H1 (cell line): ENCODE measurements around the gene TOMM6. TPM values are rescaled to one million over a fixed set of nuclear protein-coding genes. Genes with fewer than 3 reads are reported as not detected.

Experiments used
- CTCF ChIA-PET: fragments of 300-600 bp; sonication (Branson Sonifier 250); formaldehyde crosslinking; loops from one replicate; lab custom pipeline; 2021; ENCODE audit not compliant: partially characterized antibody; lab: Charles Lee
- POLR2A ChIA-PET: fragments of 300-600 bp; sonication (Branson Sonifier 250); formaldehyde crosslinking; loops from one replicate; lab custom pipeline; 2021; ENCODE audit warnings: inconsistent platforms; ENCODE audit not compliant: partially characterized antibody; lab: Charles Lee
- DNase-seq, 2 experiments: peaks; one replicate each; pipeline versions ENCODE4 v3.0.0 to v3.0.0-alpha.2; 2010 to 2022; ENCODE audit warnings: low spot score in 2 of 2, low read depth in 1 of 2, mixed read lengths in 1 of 2
- FAIRE-seq: peaks from 2 replicates; lab custom pipeline; 2011; peaks lifted over from hg19 to GRCh38; lab: Jason Lieb, UNC
- H2AFZ ChIP-seq: 2 replicates; pipeline ENCODE4 v1.8.1; 2012; ENCODE audit warnings: low read length, inconsistent platforms
- H2AK5ac ChIP-seq: 2 replicates; pipeline ENCODE4 v1.6.1; 2013; ENCODE audit warnings: low read depth, low read length
- H2BK120ac ChIP-seq: replicated peaks from 2 replicates; pipeline ENCODE3; 2013; ENCODE audit warnings: low read depth, low read length, inconsistent platforms
- H2BK12ac ChIP-seq: 2 replicates; pipeline ENCODE4 v1.6.1; 2013; ENCODE audit warnings: low read depth, low read length
- H2BK15ac ChIP-seq: 2 replicates; pipeline ENCODE4 v1.6.1; 2013; ENCODE audit warnings: low read length
- H2BK20ac ChIP-seq: 2 replicates; pipeline ENCODE4 v1.6.1; 2013; ENCODE audit warnings: low read length
- H2BK5ac ChIP-seq: 2 replicates; pipeline ENCODE4 v1.6.1; 2013; ENCODE audit warnings: low read depth, low read length
- H3K14ac ChIP-seq: 2 replicates; pipeline ENCODE4 v1.6.1; 2013; ENCODE audit warnings: inconsistent platforms; ENCODE audit not compliant: insufficient read length
- H3K18ac ChIP-seq: 2 replicates; pipeline ENCODE4 v1.6.1; 2013; ENCODE audit warnings: low read length; ENCODE audit errors: extremely low read depth
- H3K23ac ChIP-seq: 2 replicates; pipeline ENCODE4 v1.6.1; 2013; ENCODE audit warnings: inconsistent platforms; ENCODE audit not compliant: insufficient read length
- H3K23me2 ChIP-seq: 2 replicates; pipeline ENCODE4 v1.6.1; 2013; ENCODE audit warnings: low read depth, low read length
- H3K27ac ChIP-seq: 2 replicates; pipeline ENCODE4 v1.6.1; 2011; ENCODE audit warnings: low read depth, low read length, inconsistent platforms
- H3K27me3 ChIP-seq, 4 experiments: replicated peaks in 1 of 4; 1 replicate in 1 of 4; 2 replicates in 3 of 4; pipeline versions ENCODE4 v1.6.1 to v1.8.1; 2011 to 2013; ENCODE audit warnings: low read length in 3 of 4, mild to moderate bottlenecking in 3 of 4, inconsistent platforms in 2 of 4, mixed read lengths in 2 of 4, moderate library complexity in 1 of 4; ENCODE audit not compliant: control insufficient read depth in 3 of 4, insufficient read depth in 3 of 4; ENCODE audit errors: extremely low read depth in 1 of 4
- H3K36me3 ChIP-seq, 4 experiments: 2 replicates each; pipeline versions ENCODE4 v1.6.1 to v1.8.1; 2011 to 2013; ENCODE audit warnings: mild to moderate bottlenecking in 4 of 4, low read length in 3 of 4, moderate library complexity in 2 of 4, control low read depth in 1 of 4, inconsistent platforms in 1 of 4; ENCODE audit not compliant: insufficient read depth in 4 of 4, control insufficient read depth in 2 of 4
- H3K4ac ChIP-seq: replicated peaks from 2 replicates; pipeline ENCODE3; 2013; ENCODE audit warnings: low read length, low read depth, mixed read lengths, inconsistent platforms; ENCODE audit not compliant: insufficient read length
- H3K4me1 ChIP-seq, 4 experiments: replicated peaks in 1 of 4; 1 replicate in 1 of 4; 2 replicates in 3 of 4; pipeline versions ENCODE4 v1.6.1 to v1.8.1; 2011 to 2013; ENCODE audit warnings: low read length in 3 of 4, inconsistent platforms in 2 of 4, mixed read lengths in 1 of 4; ENCODE audit not compliant: insufficient read depth in 4 of 4, control insufficient read depth in 3 of 4
- H3K4me2 ChIP-seq, 2 experiments: 2 replicates each; pipeline versions ENCODE4 v1.6.1 to v1.8.1; 2011 to 2013; ENCODE audit warnings: low read depth in 2 of 2, low read length in 2 of 2, control low read depth in 1 of 2, inconsistent platforms in 1 of 2, mild to moderate bottlenecking in 1 of 2; ENCODE audit not compliant: insufficient read depth in 1 of 2
- H3K4me3 ChIP-seq, 4 experiments: fragments of 200-600, 300-600 bp in 1 of 4; sonication (generic), shearing (Covaris generic), sonication (Bioruptor Twin) in 1 of 4; 2 replicates each; pipeline versions ENCODE4 v1.5.1 to v1.8.1; 2011 to 2016; ENCODE audit warnings: low read length in 4 of 4, low read depth in 3 of 4, control low read depth in 2 of 4, inconsistent platforms in 2 of 4, mild to moderate bottlenecking in 2 of 4, mixed read lengths in 1 of 4, moderate library complexity in 1 of 4; ENCODE audit not compliant: insufficient read depth in 2 of 4; ENCODE audit errors: extremely low read depth in 1 of 4
- H3K56ac ChIP-seq: replicated peaks from 2 replicates; pipeline ENCODE3; 2013; ENCODE audit warnings: low read depth, mild to moderate bottlenecking, mixed read lengths, low read length, inconsistent platforms; ENCODE audit not compliant: insufficient read length
- H3K79me1 ChIP-seq: 2 replicates; pipeline ENCODE4 v1.6.1; 2013; ENCODE audit warnings: low read depth, low read length, control low read depth
- H3K79me2 ChIP-seq, 2 experiments: 2 replicates each; pipeline versions ENCODE4 v1.6.1 to v1.8.1; 2012 to 2013; ENCODE audit warnings: low read length in 2 of 2, mild to moderate bottlenecking in 2 of 2, inconsistent platforms in 1 of 2; ENCODE audit not compliant: insufficient read depth in 2 of 2, control insufficient read depth in 1 of 2
- H3K9ac ChIP-seq, 4 experiments: replicated peaks in 1 of 4; 1 replicate in 1 of 4; 2 replicates in 3 of 4; pipeline versions ENCODE4 v1.6.1 to v1.8.1; 2011 to 2013; ENCODE audit warnings: low read depth in 3 of 4, low read length in 3 of 4, control low read depth in 2 of 4, mild to moderate bottlenecking in 2 of 4, moderate library complexity in 2 of 4, inconsistent platforms in 1 of 4; ENCODE audit errors: extremely low read depth in 1 of 4
- H3K9me3 ChIP-seq, 2 experiments: 2 replicates each; pipeline versions ENCODE4 v1.6.1 to v1.8.1; 2012 to 2013; ENCODE audit warnings: mild to moderate bottlenecking in 2 of 2, moderate library complexity in 2 of 2, control low read depth in 1 of 2, inconsistent platforms in 1 of 2, low read depth in 1 of 2, low read length in 1 of 2, mixed read lengths in 1 of 2; ENCODE audit not compliant: insufficient read depth in 2 of 2
- H4K20me1 ChIP-seq, 2 experiments: replicated peaks in 1 of 2; 2 replicates each; pipeline versions ENCODE3 to v1.8.1; 2011 to 2013; ENCODE audit warnings: inconsistent platforms in 2 of 2, low read length in 2 of 2, mild to moderate bottlenecking in 1 of 2; ENCODE audit not compliant: insufficient read depth in 2 of 2, control insufficient read depth in 1 of 2
- H4K5ac ChIP-seq: 2 replicates; pipeline ENCODE4 v1.6.1; 2013; ENCODE audit warnings: low read length, low read depth, mixed read lengths, inconsistent platforms; ENCODE audit not compliant: insufficient read length
- H4K8ac ChIP-seq: 2 replicates; pipeline ENCODE4 v1.8.0; 2013; ENCODE audit warnings: mild to moderate bottlenecking, moderate library complexity, low read length, inconsistent platforms; ENCODE audit not compliant: insufficient read depth; ENCODE audit errors: extremely low read depth
- H4K91ac ChIP-seq: replicated peaks from 2 replicates; pipeline ENCODE3; 2013; ENCODE audit warnings: low read length, mixed read lengths, inconsistent platforms; ENCODE audit not compliant: insufficient read length
- BCL11A ChIP-seq, 2 experiments: IDR thresholded peaks; one replicate each; pipeline ENCODE4 v1.6.1; 2011; ENCODE audit warnings: low read depth in 2 of 2, low read length in 2 of 2, mild to moderate bottlenecking in 2 of 2
- CBX8 ChIP-seq: fragments of 300-800, 300-1000 bp; sonication (generic); IDR thresholded peaks from 2 replicates; pipeline ENCODE4 v1.7.1; 2016; ENCODE audit warnings: low read depth, low read length, borderline replicate concordance
- EGR1 ChIP-seq: IDR thresholded peaks from 2 replicates; pipeline ENCODE4 v1.6.1; 2011; ENCODE audit warnings: low read depth, low read length, borderline replicate concordance
- JUND ChIP-seq: IDR thresholded peaks from 2 replicates; pipeline ENCODE4 v1.6.1; 2011; ENCODE audit warnings: mild to moderate bottlenecking, improper control_type of control experiment, low read length
- SP1 ChIP-seq: IDR thresholded peaks from 2 replicates; pipeline ENCODE4 v1.6.1; 2011; ENCODE audit warnings: low read depth, low read length
- SUZ12 ChIP-seq: fragments of 200-600 bp; sonication (generic); IDR thresholded peaks from 2 replicates; pipeline ENCODE4 v1.6.1; 2012; ENCODE audit warnings: mild to moderate bottlenecking, inconsistent platforms, low read length, moderate library complexity, mixed read lengths
- USF2 ChIP-seq: IDR thresholded peaks from 2 replicates; pipeline ENCODE4 v1.6.1; 2011; ENCODE audit warnings: low read length, improper control_type of control experiment
- ZNF274 ChIP-seq: IDR thresholded peaks from 2 replicates; pipeline ENCODE4 v1.7.0; 2012; ENCODE audit warnings: low read length, borderline replicate concordance; ENCODE audit errors: extremely low read depth
- WGBS, 2 experiments: shearing (Covaris generic) in 1 of 2; methylation state at CpG; one replicate each; pipeline versions ENCODE4 v1.1.6 to v1.1.7; 2013 to 2015; ENCODE audit warnings: low lambda C conversion rate in 2 of 2, mixed read lengths in 2 of 2, inconsistent platforms in 1 of 2, low coverage in 1 of 2, missing lambda C conversion rate in 1 of 2; ENCODE audit not compliant: insufficient replicate concordance in 2 of 2, insufficient coverage in 1 of 2, insufficient read length in 1 of 2; ENCODE audit errors: extremely low coverage in 1 of 2, missing lambda C conversion rate in 1 of 2; 5-methylcytosine and 5-hydroxymethylcytosine counted together
- polyA plus RNA-seq, 7 experiments: library from polyadenylated mRNA; depleted of rRNA in 3 of 7; stranded (reverse) in 5 of 7; unstranded in 2 of 7; fragments of >200 nt in 5 of 7; fragments of 200-250 nt in 2 of 7; gene quantifications; 1 replicate in 5 of 7; 2 replicates in 1 of 7; 4 replicates in 1 of 7; pipeline versions ENCODE4 v1.2.1 to v1.2.3, GENCODE V29; 2011 to 2013; ENCODE audit warnings: missing spikeins in 2 of 7, mixed read lengths in 2 of 7
- total RNA-seq: library from RNA; stranded (reverse); fragmentation: NEBNext Ultra II Directional; extraction: Animal tissue kit (Norgen Biotek cat#: 25700); gene quantifications from 2 replicates; pipeline ENCODE4 v1.2.1, GENCODE V29; 2021

Gene TOMM6
- total and polyA plus RNA-seq, 2 of the 8 experiments (the other 6 are each of a cell fraction or from before 2014, with no cell fraction given), result 228 to 560 TPM

GRCh38 chr6:41785254-41785653 is 2.2 kb upstream of the TOMM6 start:
- Histone ChIP-seq H4K91ac (no peak overlapping the region), H2AK5ac (no peak overlapping the region), H2BK20ac (no peak overlapping the region), H3K18ac (no peak overlapping the region), H3K79me2 (peaks cover 0 to 12% of the 10 kb centered on the region in 2 experiments; a peak in 3 of 4 replicates), H2AFZ (no peak overlapping the region), H3K56ac (no peak overlapping the region), H3K27me3 (peaks cover 2 to 39% (median 25%) of the 10 kb centered on the region in 4 experiments), H3K4ac (no peak overlapping the region), H3K4me3 (no peak overlapping the region), H3K9ac (no peak overlapping the region; a peak in 1 of 7 replicates), H2BK12ac (no peak overlapping the region), H2BK5ac (no peak overlapping the region), H3K14ac (no peak overlapping the region), H3K79me1 (peaks cover 2% of the 10 kb centered on the region; the same call in 1 of the 2 replicates), H3K23ac (no peak overlapping the region), H3K4me2 (peak overlapping the region; percentile 76 to 99; a peak in 1 of 4 replicates), H4K5ac (no peak overlapping the region), H2BK15ac (0 out of 2 replicates have a peak overlapping the region, but pooled peaks have one; percentile 46), H3K4me1 (peaks cover 2 to 7% (median 3%) of the 10 kb centered on the region in 4 experiments; a peak in 6 of 7 replicates), H3K27ac (no peak overlapping the region), H4K20me1 (peaks cover 0 to 9% of the 10 kb centered on the region in 2 experiments), H4K8ac (no peak overlapping the region), H3K36me3 (peaks cover 6 to 14% (median 12%) of the 10 kb centered on the region in 4 experiments; a peak in 7 of 8 replicates), H3K9me3 (no peaks in the 10 kb centered on the region), H2BK120ac (no peak overlapping the region), H3K23me2 (peaks cover 16% of the 10 kb centered on the region)
- DNase-seq (no peak), FAIRE-seq (no peak)
- POLR2A ChIA-PET, result interaction anchor here (1.0 to 4.2 kb wide), 6 partner anchors 9 to 265 kb away, joined by 3 to 31 read pairs (median 6); partner anchors contain the start of genes BYSL, MED20 and TAF8
- WGBS, 2 experiments, result 80% methylated on average over 11 of the region's 11 CpGs; no CpG with 5 or more reads in 1 of the 2 experiments
- CTCF ChIA-PET, result interaction anchor here (0.7 to 5.1 kb wide), 29 partner anchors 9 to 417 kb away, joined by 3 to 108 read pairs (median 4); partner anchors contain the start of genes BYSL, MED20 and TAF8
- no peak for TF ChIP-seq CBX8
- TF ChIP-seq JUND, result no peak
- TF ChIP-seq EGR1, result no peak
- no peak for TF ChIP-seq SP1
- no peak for TF ChIP-seq BCL11A (IDR thresholded peaks at IDR 0.05; ENCODE audit: low read depth in 2 of 2, low read length in 2 of 2)
- no peak for TF ChIP-seq ZNF274
- TF ChIP-seq USF2, result no peak
- TF ChIP-seq SUZ12, result no peak
